Testis (tissue), 2 donors: Measurements from ENCODE around the gene FRAS1.

Experiments
- POLR2A ChIP-seq: fragments of 450-650 bp; IDR thresholded peaks from one replicate; pipeline ENCODE4 v1.6.1; 2017; ENCODE audit warnings: antibody characterized with exemption, mild to moderate bottlenecking, moderate library complexity
- TF ChIP-seq, protein P1 (sequence below), 3 experiments: fragments of 450-650 bp in 2 of 3; fragments of 200-600 bp in 1 of 3; sonication (generic) in 1 of 3; IDR thresholded peaks; one replicate each; pipeline ENCODE4 v1.5.1; 2016 to 2019; ENCODE audit warnings: antibody characterized with exemption in 3 of 3, mild to moderate bottlenecking in 2 of 3, moderate library complexity in 1 of 3

DNA sequence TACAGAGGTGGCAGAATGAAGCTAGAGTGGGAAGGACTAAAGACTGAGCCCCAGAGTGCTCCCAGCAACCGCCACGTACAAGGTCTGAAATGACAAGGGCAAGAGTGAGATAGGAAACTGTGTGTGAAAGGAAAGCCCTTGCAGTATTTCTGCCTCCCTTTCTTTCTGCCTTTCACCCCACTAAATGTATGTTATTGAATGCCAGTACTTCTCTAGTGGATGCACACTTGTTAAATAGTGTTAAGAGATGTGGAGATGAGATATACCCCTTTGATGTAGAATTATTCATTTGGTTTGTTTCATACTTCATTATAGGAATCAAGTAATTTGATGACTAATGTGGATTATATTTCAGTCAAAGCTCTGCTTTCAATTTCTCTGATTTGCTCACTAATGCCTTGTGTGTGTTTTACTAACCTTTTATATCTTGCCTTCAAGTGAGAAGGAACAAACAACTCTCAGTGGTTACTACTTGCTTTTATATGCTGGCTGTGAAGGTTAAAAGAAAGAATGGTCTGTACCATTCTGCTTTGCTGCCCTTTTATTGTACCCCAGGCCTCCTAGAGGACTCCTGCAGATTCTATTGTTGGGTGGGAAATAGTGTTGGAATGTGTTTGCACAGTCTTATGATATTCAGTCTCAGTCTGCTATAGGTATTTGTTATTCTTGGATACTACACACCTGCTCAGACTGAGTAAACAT, 486.5 kb downstream of the FRAS1 start:
- no peak for TF ChIP-seq POLR2A
- TF ChIP-seq, protein P1, sequence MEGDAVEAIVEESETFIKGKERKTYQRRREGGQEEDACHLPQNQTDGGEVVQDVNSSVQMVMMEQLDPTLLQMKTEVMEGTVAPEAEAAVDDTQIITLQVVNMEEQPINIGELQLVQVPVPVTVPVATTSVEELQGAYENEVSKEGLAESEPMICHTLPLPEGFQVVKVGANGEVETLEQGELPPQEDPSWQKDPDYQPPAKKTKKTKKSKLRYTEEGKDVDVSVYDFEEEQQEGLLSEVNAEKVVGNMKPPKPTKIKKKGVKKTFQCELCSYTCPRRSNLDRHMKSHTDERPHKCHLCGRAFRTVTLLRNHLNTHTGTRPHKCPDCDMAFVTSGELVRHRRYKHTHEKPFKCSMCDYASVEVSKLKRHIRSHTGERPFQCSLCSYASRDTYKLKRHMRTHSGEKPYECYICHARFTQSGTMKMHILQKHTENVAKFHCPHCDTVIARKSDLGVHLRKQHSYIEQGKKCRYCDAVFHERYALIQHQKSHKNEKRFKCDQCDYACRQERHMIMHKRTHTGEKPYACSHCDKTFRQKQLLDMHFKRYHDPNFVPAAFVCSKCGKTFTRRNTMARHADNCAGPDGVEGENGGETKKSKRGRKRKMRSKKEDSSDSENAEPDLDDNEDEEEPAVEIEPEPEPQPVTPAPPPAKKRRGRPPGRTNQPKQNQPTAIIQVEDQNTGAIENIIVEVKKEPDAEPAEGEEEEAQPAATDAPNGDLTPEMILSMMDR (IDR thresholded peaks at IDR 0.05) = no peak
